Upper lobe of left lung (tissue), 4 donors: Measurements from ENCODE around the gene LAS1L.

Experiments used
- EP300 ChIP-seq, 4 donors: sonication (generic); formaldehyde crosslinking; IDR thresholded peaks; one replicate each; pipeline ENCODE4 v1.5.1; 2017; ENCODE audit warnings: antibody characterized with exemption in 4 of 4, control low read depth in 2 of 4
- POLR2A ChIP-seq, 4 donors: fragments of 450-650 bp; IDR thresholded peaks; one replicate each; pipeline ENCODE4 v1.5.1; 2016 to 2017; ENCODE audit warnings: antibody characterized with exemption in 4 of 4, mild to moderate bottlenecking in 2 of 4
- POLR2AphosphoS5 ChIP-seq, 2 donors: sonication (generic); formaldehyde crosslinking; IDR thresholded peaks; one replicate each; pipeline ENCODE4 v1.5.1; 2017; ENCODE audit warnings: antibody characterized with exemption in 2 of 2
- TF ChIP-seq, protein P1 (sequence below), 6 experiments: fragments of 450-650 bp in 4 of 6; fragments of 200-600 bp in 2 of 6; sonication (generic) in 2 of 6; IDR thresholded peaks; one replicate each; pipeline ENCODE4 v1.5.1; 2016 to 2019; ENCODE audit warnings: antibody characterized with exemption in 6 of 6

DNA sequence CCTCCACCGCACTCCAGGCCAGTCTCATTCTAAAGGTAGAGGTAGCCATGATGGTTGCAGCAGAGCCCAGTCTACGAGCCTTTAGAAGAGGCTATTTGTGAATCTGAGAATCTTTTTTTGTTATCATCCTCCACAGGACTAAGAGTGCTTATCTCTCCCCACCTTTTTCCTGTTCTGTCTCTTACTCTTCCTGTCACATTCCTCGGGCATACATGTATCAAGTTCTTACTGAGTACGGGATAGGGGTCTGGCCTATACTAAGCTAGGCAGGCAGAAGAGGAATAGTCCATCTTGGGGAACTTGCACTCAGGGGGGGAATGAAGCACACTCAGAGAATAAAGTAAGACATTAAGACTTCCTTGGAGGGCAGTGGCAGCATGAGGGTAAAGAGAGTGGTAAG, 25.7 kb downstream of the LAS1L start:
- TF ChIP-seq, protein P1, sequence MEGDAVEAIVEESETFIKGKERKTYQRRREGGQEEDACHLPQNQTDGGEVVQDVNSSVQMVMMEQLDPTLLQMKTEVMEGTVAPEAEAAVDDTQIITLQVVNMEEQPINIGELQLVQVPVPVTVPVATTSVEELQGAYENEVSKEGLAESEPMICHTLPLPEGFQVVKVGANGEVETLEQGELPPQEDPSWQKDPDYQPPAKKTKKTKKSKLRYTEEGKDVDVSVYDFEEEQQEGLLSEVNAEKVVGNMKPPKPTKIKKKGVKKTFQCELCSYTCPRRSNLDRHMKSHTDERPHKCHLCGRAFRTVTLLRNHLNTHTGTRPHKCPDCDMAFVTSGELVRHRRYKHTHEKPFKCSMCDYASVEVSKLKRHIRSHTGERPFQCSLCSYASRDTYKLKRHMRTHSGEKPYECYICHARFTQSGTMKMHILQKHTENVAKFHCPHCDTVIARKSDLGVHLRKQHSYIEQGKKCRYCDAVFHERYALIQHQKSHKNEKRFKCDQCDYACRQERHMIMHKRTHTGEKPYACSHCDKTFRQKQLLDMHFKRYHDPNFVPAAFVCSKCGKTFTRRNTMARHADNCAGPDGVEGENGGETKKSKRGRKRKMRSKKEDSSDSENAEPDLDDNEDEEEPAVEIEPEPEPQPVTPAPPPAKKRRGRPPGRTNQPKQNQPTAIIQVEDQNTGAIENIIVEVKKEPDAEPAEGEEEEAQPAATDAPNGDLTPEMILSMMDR (IDR thresholded peaks at IDR 0.05) = no peak
- TF ChIP-seq POLR2AphosphoS5 (IDR thresholded peaks at IDR 0.05) (no peak), EP300 (IDR thresholded peaks at IDR 0.05) (no peak), POLR2A (IDR thresholded peaks at IDR 0.05) (no peak)
